HCT116 (cell line): Measurements from ENCODE around the gene TALDO1.

Source experiments
- EGR1 ChIP-seq: IDR thresholded peaks from 2 replicates; pipeline ENCODE4 v1.6.1; 2012; ENCODE audit warnings: low read depth
- ELF1 ChIP-seq: IDR thresholded peaks from 2 replicates; pipeline ENCODE4 v1.6.1; 2012; ENCODE audit warnings: low read depth, borderline replicate concordance
- EZH2 ChIP-seq: fragments of 200-600 bp; sonication (generic); IDR thresholded peaks from 2 replicates; pipeline ENCODE4 v1.6.1; 2017; ENCODE audit warnings: antibody characterized with exemption, mixed run types
- EZH2phosphoT487 ChIP-seq: fragments of 200-600 bp; IDR thresholded peaks from 2 replicates; pipeline ENCODE4 v1.6.1; 2018; ENCODE audit warnings: antibody characterized with exemption, borderline replicate concordance
- FOSL1 ChIP-seq: IDR thresholded peaks from 2 replicates; pipeline ENCODE4 v1.6.1; 2012; ENCODE audit warnings: low read depth
- JUND ChIP-seq: IDR thresholded peaks from 2 replicates; pipeline ENCODE4 v1.6.1; 2012
- MAX ChIP-seq: IDR thresholded peaks from 2 replicates; pipeline ENCODE4 v1.6.1; 2012
- POLR2A ChIP-seq: IDR thresholded peaks from 2 replicates; pipeline ENCODE4 v1.7.0; 2011; ENCODE audit warnings: borderline replicate concordance; ENCODE audit not compliant: insufficient read depth, insufficient read length; ENCODE audit errors: extremely low read depth
- POLR2AphosphoS5 ChIP-seq: IDR thresholded peaks from 2 replicates; pipeline ENCODE4 v1.6.1; 2011; ENCODE audit warnings: mild to moderate bottlenecking, low read depth, low read length, moderate library complexity
- SP1 ChIP-seq: IDR thresholded peaks from 2 replicates; pipeline ENCODE4 v1.6.1; 2012; ENCODE audit warnings: low read depth
- ZFX ChIP-seq: fragments of 450-650 bp; IDR thresholded peaks from 2 replicates; pipeline ENCODE4 v1.6.1; 2017
- ZNF274 ChIP-seq: fragments of 200-500 bp; sonication (Bioruptor generic); IDR thresholded peaks from 2 replicates; pipeline ENCODE4 v1.6.1; 2014; ENCODE audit warnings: mild to moderate bottlenecking, low read depth, low read length, inconsistent platforms
- TF ChIP-seq, protein P1 (sequence below), 3 experiments: fragments of 200-600 bp in 1 of 3; sonication (generic) in 1 of 3; IDR thresholded peaks in 2 of 3; conservative IDR thresholded peaks in 1 of 3; 2 replicates each; pipeline ENCODE4 v1.5.1; 2012 to 2017; ENCODE audit warnings: low read depth in 2 of 3, low read length in 2 of 3, antibody characterized with exemption in 1 of 3, borderline replicate concordance in 1 of 3, control low read depth in 1 of 3, mild to moderate bottlenecking in 1 of 3, mixed read lengths in 1 of 3, mixed run types in 1 of 3, moderate library complexity in 1 of 3; ENCODE audit not compliant: insufficient read depth in 1 of 3

GRCh38 chr11:725624-726202, 21.6 kb upstream of the TALDO1 start:
- TF ChIP-seq, protein P1, sequence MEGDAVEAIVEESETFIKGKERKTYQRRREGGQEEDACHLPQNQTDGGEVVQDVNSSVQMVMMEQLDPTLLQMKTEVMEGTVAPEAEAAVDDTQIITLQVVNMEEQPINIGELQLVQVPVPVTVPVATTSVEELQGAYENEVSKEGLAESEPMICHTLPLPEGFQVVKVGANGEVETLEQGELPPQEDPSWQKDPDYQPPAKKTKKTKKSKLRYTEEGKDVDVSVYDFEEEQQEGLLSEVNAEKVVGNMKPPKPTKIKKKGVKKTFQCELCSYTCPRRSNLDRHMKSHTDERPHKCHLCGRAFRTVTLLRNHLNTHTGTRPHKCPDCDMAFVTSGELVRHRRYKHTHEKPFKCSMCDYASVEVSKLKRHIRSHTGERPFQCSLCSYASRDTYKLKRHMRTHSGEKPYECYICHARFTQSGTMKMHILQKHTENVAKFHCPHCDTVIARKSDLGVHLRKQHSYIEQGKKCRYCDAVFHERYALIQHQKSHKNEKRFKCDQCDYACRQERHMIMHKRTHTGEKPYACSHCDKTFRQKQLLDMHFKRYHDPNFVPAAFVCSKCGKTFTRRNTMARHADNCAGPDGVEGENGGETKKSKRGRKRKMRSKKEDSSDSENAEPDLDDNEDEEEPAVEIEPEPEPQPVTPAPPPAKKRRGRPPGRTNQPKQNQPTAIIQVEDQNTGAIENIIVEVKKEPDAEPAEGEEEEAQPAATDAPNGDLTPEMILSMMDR (IDR thresholded peaks at IDR 0.05 in 2 of 3, conservative IDR thresholded peaks at IDR 0.05 in 1 of 3; ENCODE audit: borderline replicate concordance in 1 of 3, insufficient read depth in 1 of 3, low read depth in 2 of 3, low read length in 2 of 3): no peak
- TF ChIP-seq EZH2phosphoT487: no peak
- no peak for TF ChIP-seq EGR1
- TF ChIP-seq POLR2AphosphoS5: no peak
- TF ChIP-seq ZNF274: no peak
- TF ChIP-seq MAX: no peak
- TF ChIP-seq ZFX: no peak
- TF ChIP-seq EZH2: no peak
- no peak for TF ChIP-seq SP1
- TF ChIP-seq JUND: no peak
- no peak for TF ChIP-seq FOSL1
- no peak for TF ChIP-seq POLR2A
- no peak for TF ChIP-seq ELF1
